HepG2 (cell line): ENCODE results near the gene PSIP1. TPM values are rescaled to one million over a fixed set of nuclear protein-coding genes. Genes with fewer than 3 reads are reported as not detected.

Experiments
- BRF2 ChIP-seq: sonication (generic); formaldehyde crosslinking; IDR thresholded peaks from 2 replicates; pipeline ENCODE4 v1.8.1; 2022; ENCODE audit warnings: mild to moderate bottlenecking, missing genetic modification reagents
- CBX2 ChIP-seq, 2 experiments: fragments of 200-600 bp in 1 of 2; sonication (generic); formaldehyde crosslinking in 1 of 2; IDR thresholded peaks; 2 replicates each; pipeline versions ENCODE4 v1.7.0 to v1.8.1; 2018 to 2022; ENCODE audit warnings: low read depth in 2 of 2, low read length in 1 of 2, mild to moderate bottlenecking in 1 of 2, missing genetic modification reagents in 1 of 2
- CEBPG ChIP-seq: IDR thresholded peaks from 2 replicates; pipeline ENCODE4 v1.6.1; 2016
- KAT8 ChIP-seq: IDR thresholded peaks from 2 replicates; pipeline ENCODE4 v1.6.1; 2016; ENCODE audit warnings: missing genetic modification reagents, missing compliant biosample characterization
- MXD4 ChIP-seq: IDR thresholded peaks from 2 replicates; pipeline ENCODE4 v1.6.1; 2016; ENCODE audit warnings: mild to moderate bottlenecking, missing biosample characterization, missing genetic modification reagents
- NONO ChIP-seq, 2 experiments: fragments of 450-650 bp in 1 of 2; sonication (generic) in 1 of 2; formaldehyde crosslinking in 1 of 2; IDR thresholded peaks in 1 of 2; conservative IDR thresholded peaks in 1 of 2; 2 replicates each; pipeline versions ENCODE4 v1.6.1 to v1.8.0; 2017 to 2022; ENCODE audit warnings: mild to moderate bottlenecking in 1 of 2, missing genetic modification reagents in 1 of 2, moderate library complexity in 1 of 2
- SPEN ChIP-seq: sonication (generic); formaldehyde crosslinking; IDR thresholded peaks from 2 replicates; pipeline ENCODE4 v1.5.1; 2020; ENCODE audit warnings: low read depth, mild to moderate bottlenecking, missing genetic modification reagents
- TP53 ChIP-seq: sonication (generic); formaldehyde crosslinking; conservative IDR thresholded peaks from 2 replicates; pipeline ENCODE4 v1.4.0; 2020; ENCODE audit warnings: missing genetic modification reagents
- TRAFD1 ChIP-seq: sonication (generic); formaldehyde crosslinking; IDR thresholded peaks from 2 replicates; pipeline ENCODE4 v1.5.1; 2020; ENCODE audit warnings: missing genetic modification reagents, mild to moderate bottlenecking, borderline replicate concordance
- ZFX ChIP-seq: sonication (generic); formaldehyde crosslinking; IDR thresholded peaks from 2 replicates; pipeline ENCODE4 v1.4.0; 2020; ENCODE audit warnings: mild to moderate bottlenecking, low read depth, missing genetic modification reagents, moderate library complexity
- ZNF142 ChIP-seq: sonication (generic); formaldehyde crosslinking; IDR thresholded peaks from 2 replicates; pipeline ENCODE4 v1.4.0; 2020; ENCODE audit warnings: missing genetic modification reagents
- ZNF232 ChIP-seq: sonication (generic); formaldehyde crosslinking; IDR thresholded peaks from 2 replicates; pipeline ENCODE4 v1.4.0; 2020; ENCODE audit warnings: missing genetic modification reagents, borderline replicate concordance
- ZNF234 ChIP-seq: sonication (generic); formaldehyde crosslinking; conservative IDR thresholded peaks from 2 replicates; pipeline ENCODE4 v1.5.1; 2020; ENCODE audit warnings: mild to moderate bottlenecking, missing genetic modification reagents
- ZNF281 ChIP-seq: sonication (generic); formaldehyde crosslinking; IDR thresholded peaks from 2 replicates; pipeline ENCODE4 v1.4.0; 2020; ENCODE audit warnings: missing genetic modification reagents, borderline replicate concordance
- ZNF501 ChIP-seq: sonication (generic); formaldehyde crosslinking; IDR thresholded peaks from 2 replicates; pipeline ENCODE4 v1.5.1; 2020; ENCODE audit warnings: mild to moderate bottlenecking, moderate library complexity, missing genetic modification reagents
- polyA plus RNA-seq, 8 experiments: library from polyadenylated mRNA; depleted of rRNA in 3 of 8; stranded (reverse) in 7 of 8; unstranded in 1 of 8; fragments of >200 nt; fragmentation: Illumina TruSeq in 4 of 8; extraction: Trizol in 4 of 8; gene quantifications; 2 replicates each; pipeline versions ENCODE4 v1.2.1 to v1.2.3, GENCODE V29; 2011 to 2016; ENCODE audit warnings: low read depth in 4 of 8, missing spikeins in 1 of 8, mixed read lengths in 1 of 8; ENCODE audit not compliant: insufficient read depth in 1 of 8
- total RNA-seq, 5 experiments: library from RNA; depleted of rRNA; stranded (reverse); fragments of >200 nt; fragmentation: Illumina TruSeq; extraction: Trizol; gene quantifications; 2 replicates each; pipeline ENCODE4 v1.2.3, GENCODE V29; 2016; ENCODE audit warnings: low read depth in 1 of 5

PSIP1 gene
- total and polyA plus RNA-seq, 2 of the 13 experiments (the other 11 are each of a cell fraction or from before 2014, with no cell fraction given): 12.6 to 46.4 TPM

GRCh38 chr9:15510789-15511575 is at the start of gene PSIP1 (continued):
- TF ChIP-seq ZNF281 (CRISPR knock-in tag) (no peak), CEBPG (no peak), ZNF234 (CRISPR knock-in tag) (0 out of 2 replicates have a peak, but pooled peaks have one; percentile 21), NONO (IDR thresholded peaks at IDR 0.05) (peak; percentile 95; the same call in 1 of the 2 replicates), NONO (CRISPR knock-in tag; conservative IDR thresholded peaks at IDR 0.05) (peak; percentile 39; the same call in 1 of the 2 replicates), ZNF232 (peak; percentile 21; the same call in 1 of the 2 replicates), CBX2 (IDR thresholded peaks at IDR 0.05; ENCODE audit: low read depth, low read length) (no peak), CBX2 (CRISPR knock-in tag; IDR thresholded peaks at IDR 0.05; ENCODE audit: low read depth) (0 out of 2 replicates have a peak, but pooled peaks have one; percentile 54), ZNF142 (CRISPR knock-in tag) (peak; percentile 63), TP53 (CRISPR knock-in tag) (0 out of 2 replicates have a peak, but pooled peaks have one; percentile 28), KAT8 (CRISPR knock-in tag) (0 out of 2 replicates have a peak, but pooled peaks have one; percentile 26), BRF2 (CRISPR knock-in tag) (peak; percentile 29; the same call in 1 of the 2 replicates), ZFX (CRISPR knock-in tag) (peak; percentile 79), TRAFD1 (CRISPR knock-in tag) (no peak), ZNF501 (CRISPR knock-in tag) (peak; percentile 91), MXD4 (CRISPR knock-in tag) (peak; percentile 64; the same call in 1 of the 2 replicates), SPEN (CRISPR knock-in tag) (peak; percentile 71)
